GM06990 (cell line): Measurements from ENCODE around the gene KRT6A.

ENCODE experiments used
- DNase-seq: peaks from one replicate; pipeline ENCODE4 v3.0.0-alpha.2; 2011; ENCODE audit not compliant: insufficient read length; ENCODE audit errors: extremely low read depth
- H3K27me3 ChIP-seq: replicated peaks from 2 replicates; pipeline ENCODE4 v1.6.0; 2011; ENCODE audit warnings: low read length; ENCODE audit not compliant: control insufficient read depth, insufficient read depth
- H3K36me3 ChIP-seq: 2 replicates; pipeline ENCODE4 v1.5.1; 2011; ENCODE audit warnings: low read length; ENCODE audit not compliant: control insufficient read depth, insufficient read depth
- H3K4me3 ChIP-seq: replicated peaks from 2 replicates; pipeline ENCODE4 v1.5.1; 2011; ENCODE audit warnings: low read depth, mild to moderate bottlenecking, control low read depth, low read length
- CTCF ChIP-seq: IDR thresholded peaks from 2 replicates; pipeline ENCODE4 v1.5.1; 2011; ENCODE audit warnings: low read length, control low read depth, mild to moderate bottlenecking, inconsistent platforms; ENCODE audit not compliant: insufficient read depth, poor library complexity, severe bottlenecking

KRT6A gene

GRCh38 chr12:52524898-52525591, 32.0 kb upstream of the KRT6A start:
- no peak for TF ChIP-seq CTCF
- Histone ChIP-seq H3K36me3 (no peaks in the 10 kb centered on the region), H3K4me3 (no peak overlapping the region), H3K27me3 (no peaks in the 10 kb centered on the region; the same call in 1 of the 2 replicates)
- DNase-seq = no peak

- no peak for DNase-seq
- H3K36me3 ChIP-seq = no peaks in the 10 kb centered on the region
- H3K4me3 ChIP-seq = no peak overlapping the region
- H3K27me3 ChIP-seq = no peaks in the 10 kb centered on the region
- no peak for TF ChIP-seq CTCF
Measured at GRCh38 chr12:52524241-52524897, 31.3 kb upstream of the KRT6A start.

- Histone ChIP-seq H3K4me3 (no peak overlapping the region), H3K36me3 (no peaks in the 10 kb centered on the region), H3K27me3 (no peaks in the 10 kb centered on the region)
- TF ChIP-seq CTCF = no peak
- no peak for DNase-seq
Measured at GRCh38 chr12:52523824-52524223, 30.8 kb upstream of the KRT6A start.

GRCh38 chr12:52522346-52523011, 29.4 kb upstream of the KRT6A start:
- Histone ChIP-seq H3K36me3 (no peaks in the 10 kb centered on the region), H3K27me3 (no peaks in the 10 kb centered on the region; the same call in 1 of the 2 replicates), H3K4me3 (no peak overlapping the region)
- DNase-seq = no peak
- TF ChIP-seq CTCF = no peak

GRCh38 chr12:52521568-52522266, 28.7 kb upstream of the KRT6A start:
- H3K4me3 ChIP-seq = no peak overlapping the region
- no peaks in the 10 kb centered on the region; the same call in 1 of the 2 replicates for H3K27me3 ChIP-seq
- no peak for TF ChIP-seq CTCF
- H3K36me3 ChIP-seq = no peaks in the 10 kb centered on the region
- DNase-seq = no peak
